AG04449 (cell line): Measurements from ENCODE around the gene CHRNB1.

Experiments used
- CTCF ChIA-PET: fragments of 350-600 bp; formaldehyde crosslinking; extraction: SDS; loops from one replicate; lab custom pipeline; 2021; ENCODE audit warnings: antibody characterized with exemption; lab: Yijun Ruan, JAX
- POLR2A ChIA-PET: fragments of 400-600, 350-600 bp; formaldehyde crosslinking; extraction: SDS; loops from one replicate; lab custom pipeline; 2020; ENCODE audit warnings: antibody characterized with exemption, inconsistent platforms; lab: Yijun Ruan, JAX
- DNase-seq: peaks from one replicate; pipeline ENCODE4 v3.0.0-alpha.2; 2010; ENCODE audit warnings: low read depth, low spot score
- H3K4me3 ChIP-seq: 2 replicates; pipeline ENCODE4 v1.5.1; 2011; ENCODE audit warnings: low read depth, mild to moderate bottlenecking, control low read depth, low read length
- TF ChIP-seq, protein P1 (sequence below): IDR thresholded peaks from one replicate; pipeline ENCODE4 v1.5.1; 2011; ENCODE audit warnings: mild to moderate bottlenecking, moderate library complexity, low read length, control low read depth, inconsistent platforms; ENCODE audit not compliant: insufficient read depth; ENCODE audit errors: missing control alignments

The CHRNB1 gene

DNA sequence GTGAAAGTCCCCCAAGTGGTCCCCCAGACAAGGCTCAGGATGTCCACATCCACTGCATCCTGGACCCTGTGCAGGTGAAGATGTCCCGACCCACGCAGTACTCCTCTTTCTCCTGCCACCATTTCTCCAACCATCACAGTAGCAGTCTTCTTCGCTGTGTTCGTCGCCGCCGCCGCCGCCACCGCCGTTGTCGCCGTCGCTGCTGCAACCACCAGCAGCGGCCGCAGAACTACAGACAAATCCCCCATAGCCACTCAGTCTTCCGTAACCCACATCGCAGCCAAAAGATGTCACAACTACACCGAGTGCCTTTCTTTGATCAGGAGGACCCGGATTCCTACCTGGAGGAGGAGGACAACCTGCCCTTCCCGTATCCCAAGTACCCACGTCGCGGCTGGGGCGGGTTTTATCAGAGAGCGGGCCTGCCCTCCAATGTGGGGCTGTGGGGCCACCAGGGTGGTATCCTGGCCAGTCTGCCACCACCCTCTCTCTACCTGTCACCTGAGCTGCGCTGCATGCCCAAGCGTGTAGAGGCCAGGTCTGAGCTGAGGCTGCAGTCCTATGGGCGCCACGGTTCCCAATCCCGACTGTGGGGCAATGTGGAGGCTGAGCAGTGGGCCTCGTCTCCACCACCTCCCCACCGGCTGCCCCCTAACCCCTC, 18.5 kb upstream of the CHRNB1 start:
- TF ChIP-seq, protein P1, sequence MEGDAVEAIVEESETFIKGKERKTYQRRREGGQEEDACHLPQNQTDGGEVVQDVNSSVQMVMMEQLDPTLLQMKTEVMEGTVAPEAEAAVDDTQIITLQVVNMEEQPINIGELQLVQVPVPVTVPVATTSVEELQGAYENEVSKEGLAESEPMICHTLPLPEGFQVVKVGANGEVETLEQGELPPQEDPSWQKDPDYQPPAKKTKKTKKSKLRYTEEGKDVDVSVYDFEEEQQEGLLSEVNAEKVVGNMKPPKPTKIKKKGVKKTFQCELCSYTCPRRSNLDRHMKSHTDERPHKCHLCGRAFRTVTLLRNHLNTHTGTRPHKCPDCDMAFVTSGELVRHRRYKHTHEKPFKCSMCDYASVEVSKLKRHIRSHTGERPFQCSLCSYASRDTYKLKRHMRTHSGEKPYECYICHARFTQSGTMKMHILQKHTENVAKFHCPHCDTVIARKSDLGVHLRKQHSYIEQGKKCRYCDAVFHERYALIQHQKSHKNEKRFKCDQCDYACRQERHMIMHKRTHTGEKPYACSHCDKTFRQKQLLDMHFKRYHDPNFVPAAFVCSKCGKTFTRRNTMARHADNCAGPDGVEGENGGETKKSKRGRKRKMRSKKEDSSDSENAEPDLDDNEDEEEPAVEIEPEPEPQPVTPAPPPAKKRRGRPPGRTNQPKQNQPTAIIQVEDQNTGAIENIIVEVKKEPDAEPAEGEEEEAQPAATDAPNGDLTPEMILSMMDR, result no peak
- ChIA-PET CTCF (interaction anchor here (3.4 kb wide), 1 partner anchor 10 kb away, joined by 10 read pairs; no protein-coding TSS in a partner anchor), POLR2A (no interaction called here)
- no peak overlapping the region for H3K4me3 ChIP-seq
- no peak for DNase-seq

DNA sequence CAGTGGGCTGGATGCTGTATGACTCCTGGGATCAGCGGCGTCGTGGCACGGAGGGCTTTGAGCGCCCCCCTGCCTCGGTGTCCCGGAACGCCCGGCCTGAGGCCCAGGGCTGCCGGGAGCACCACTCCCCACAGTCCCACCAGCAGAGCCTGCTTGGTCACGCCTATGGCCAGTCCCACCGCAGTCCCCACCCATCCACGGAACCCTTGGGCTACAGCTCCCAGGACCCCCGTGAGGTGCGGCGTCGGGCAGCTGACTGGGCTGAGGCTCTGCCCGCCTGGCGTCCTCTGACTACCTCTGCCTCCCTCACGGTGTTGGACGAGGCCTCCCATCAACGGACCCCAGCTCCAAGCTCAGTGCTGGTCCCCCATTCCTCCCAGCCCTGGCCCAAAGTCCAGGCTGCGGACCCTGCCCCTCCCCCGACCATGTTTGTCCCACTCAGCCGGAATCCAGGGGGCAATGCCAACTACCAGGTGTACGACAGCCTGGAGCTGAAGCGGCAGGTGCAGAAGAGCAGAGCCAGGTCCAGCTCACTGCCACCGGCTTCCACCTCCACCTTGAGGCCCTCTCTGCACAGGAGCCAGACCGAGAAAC, 17.9 kb upstream of the CHRNB1 start:
- CTCF ChIA-PET, result interaction anchor here (1.4 kb wide), 1 partner anchor 133 kb away, joined by 3 read pairs; no protein-coding TSS in a partner anchor
- DNase-seq, result no peak
- POLR2A ChIA-PET, result no interaction called here
- TF ChIP-seq, protein P1, result no peak
- H3K4me3 ChIP-seq, result no peak overlapping the region

DNA sequence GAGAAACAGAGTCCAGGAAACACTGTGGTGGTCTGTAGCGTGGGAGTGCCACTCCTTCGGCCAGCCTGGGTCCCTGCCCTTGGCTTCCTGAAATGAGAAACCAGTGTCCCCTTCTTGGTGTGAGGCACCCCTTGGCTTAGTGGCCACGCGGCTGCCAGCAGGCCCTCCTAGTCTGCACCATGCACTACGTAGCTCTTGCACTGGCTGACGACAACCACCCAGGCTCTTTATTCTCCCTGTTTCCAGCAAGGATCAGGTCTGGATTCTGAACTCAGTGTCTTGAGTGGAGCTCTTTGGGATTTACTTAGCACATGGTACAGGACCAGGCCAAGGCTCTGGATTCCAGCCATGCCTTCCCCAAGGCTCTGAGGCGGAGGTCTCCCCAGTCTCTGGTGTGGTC, 17.3 kb upstream of the CHRNB1 start:
- TF ChIP-seq, protein P1, result no peak
- H3K4me3 ChIP-seq, result no peak overlapping the region
- ChIA-PET CTCF (interaction anchor here (1.4 kb wide), 1 partner anchor 133 kb away, joined by 3 read pairs; no protein-coding TSS in a partner anchor), POLR2A (no interaction called here)
- no peak for DNase-seq

DNA sequence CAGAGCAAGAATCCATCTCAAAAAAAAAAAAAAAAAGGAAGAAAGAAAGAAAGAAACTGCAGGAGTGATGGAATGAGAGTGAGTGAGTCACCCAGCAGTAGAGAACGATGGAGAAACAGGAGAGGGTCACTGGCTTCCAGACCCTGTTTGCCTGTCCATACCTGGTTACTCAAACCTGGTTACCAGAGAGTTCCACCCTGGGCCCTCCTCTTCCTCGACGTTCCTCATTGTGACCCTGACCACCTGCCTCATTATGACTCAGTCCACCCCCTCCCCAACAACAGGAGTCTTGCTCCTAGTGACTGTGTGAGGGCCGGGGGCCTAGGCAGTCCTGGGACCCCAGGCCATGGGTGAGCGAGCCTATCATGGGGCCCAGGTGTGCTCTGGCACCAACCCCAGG, 16.3 kb upstream of the CHRNB1 start, which contains the start of gene SPEM3:
SPEM3 (plus strand) TSS at position 301 of the 400 bp plus-strand sequence; CDS start at position 347, 46 bp downstream.
- ChIA-PET CTCF (interaction anchor here (0.6 to 0.7 kb wide), 2 partner anchors 17 to 86 kb away, joined by 3 to 4 read pairs; no protein-coding TSS in a partner anchor), POLR2A (interaction anchor here (0.6 kb wide), 1 partner anchor 8 kb away, joined by 3 read pairs; no protein-coding TSS in a partner anchor)
- no peak for DNase-seq
- TF ChIP-seq, protein P1, result no peak
- no peak within 1 kb of the TSS for H3K4me3 ChIP-seq

DNA sequence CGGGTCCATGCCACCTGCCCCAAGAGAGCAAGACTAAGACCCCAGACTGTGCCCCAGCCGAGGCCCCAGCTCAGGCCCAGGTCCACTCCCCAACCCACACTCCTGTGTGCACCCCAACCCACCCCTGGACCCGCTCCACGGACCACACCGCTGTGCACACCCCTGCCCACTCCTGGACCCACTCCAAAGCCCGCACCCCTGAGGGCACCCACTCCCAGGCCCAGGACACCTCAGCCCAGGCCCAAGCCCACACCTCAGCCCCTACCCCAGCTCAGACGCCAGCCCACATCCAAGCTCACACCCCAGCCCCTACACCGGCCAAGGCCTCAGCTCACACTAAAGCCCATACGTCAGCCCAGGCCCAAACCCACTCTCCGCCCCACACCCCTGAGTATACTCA, 15.1 kb upstream of the CHRNB1 start:
- TF ChIP-seq, protein P1, result no peak
- POLR2A ChIA-PET, result no interaction called here
- no peak for DNase-seq
- CTCF ChIA-PET, result no interaction called here
- no peak overlapping the region for H3K4me3 ChIP-seq

DNA sequence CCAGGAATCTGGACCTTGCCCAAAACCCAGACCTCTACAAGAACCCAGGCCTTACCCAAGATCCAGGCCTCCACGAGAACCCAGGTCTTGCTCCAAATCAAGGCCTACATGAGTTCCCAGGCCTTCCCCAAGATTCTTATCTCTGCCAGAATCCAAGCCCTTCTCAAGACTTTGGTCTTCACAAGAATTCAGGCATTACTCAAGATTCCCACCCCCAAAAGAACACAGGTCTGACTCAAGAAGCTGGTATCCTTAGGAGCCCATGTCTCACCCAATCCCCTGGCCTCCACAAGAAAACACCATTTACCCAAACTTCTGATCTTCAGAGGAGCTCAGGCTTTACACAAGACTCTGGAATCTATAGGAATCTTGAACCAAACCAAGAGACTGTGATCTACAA, 13.6 kb upstream of the CHRNB1 start:
- TF ChIP-seq, protein P1, result no peak
- CTCF ChIA-PET, result interaction anchor here (1.9 kb wide), 1 partner anchor 75 kb away, joined by 7 read pairs; the partner anchor contains the start of gene TMEM95
- no peak for DNase-seq
- no peak overlapping the region for H3K4me3 ChIP-seq
- POLR2A ChIA-PET, result no interaction called here
